Activated CD4-positive, alpha-beta T cell treated with anti-CD3 and anti-CD28 coated beads for 36 hours (primary cell): ENCODE measurements around the gene SETD3. TPM values are rescaled to one million over a fixed set of nuclear protein-coding genes. Genes with fewer than 3 reads are reported as not detected.

Experiments used
- ATAC-seq: fragments of 200-7000 bp; cut with Tn5 transposase; one replicate; pipeline ENCODE4 v1.10.0; 2021; ENCODE audit warnings: mild to moderate bottlenecking, moderate library complexity
- CTCF ChIA-PET: fragments of 350-600 bp; sonication (Branson Sonifier 250); formaldehyde crosslinking; loops from one replicate; lab custom pipeline; 2021; ENCODE audit warnings: antibody characterized with exemption; lab: Charles Lee
- POLR2A ChIA-PET: fragments of 350-600 bp; sonication (Branson Sonifier 250); formaldehyde crosslinking; loops from one replicate; lab custom pipeline; 2021; ENCODE audit warnings: antibody characterized with exemption, inconsistent platforms; lab: Charles Lee
- DNase-seq: peaks from one replicate; pipeline ENCODE4 v3.0.0-alpha.2; 2020
- H3K27ac Mint-ChIP-seq: one replicate; pipeline ENCODE4 v1.8.0; 2021; ENCODE audit warnings: mixed read lengths
- H3K27me3 Mint-ChIP-seq: one replicate; pipeline ENCODE4 v1.8.0; 2021; ENCODE audit warnings: mixed read lengths
- H3K36me3 Mint-ChIP-seq: one replicate; pipeline ENCODE4 v1.8.0; 2021; ENCODE audit warnings: low read depth, mixed read lengths
- H3K4me1 Mint-ChIP-seq: one replicate; pipeline ENCODE4 v1.8.0; 2021; ENCODE audit warnings: mixed read lengths
- H3K4me3 Mint-ChIP-seq: one replicate; pipeline ENCODE4 v1.8.0; 2021; ENCODE audit warnings: mild to moderate bottlenecking, moderate library complexity, mixed read lengths
- H3K9me3 Mint-ChIP-seq: one replicate; pipeline ENCODE4 v1.8.0; 2021; ENCODE audit warnings: low read depth, mixed read lengths
- intact Hi-C, 2 experiments: fragments of 100-400 bp; cut with DNase I in 1 of 2; cut with micrococcal nuclease in 1 of 2; formaldehyde crosslinking; loops; one replicate each; pipeline versions ENCODE4 v1.14.2 to v1.15.1; 2022 to 2024; cut with DNase I, micrococcal nuclease
- total RNA-seq, 2 experiments: library from RNA; stranded (reverse); gene quantifications; one replicate each; pipeline ENCODE4 v1.2.3, GENCODE V29; 2021

Gene SETD3
- total RNA-seq, 2 experiments from 2014 or later: 51.5 to 62.3 TPM

DNA sequence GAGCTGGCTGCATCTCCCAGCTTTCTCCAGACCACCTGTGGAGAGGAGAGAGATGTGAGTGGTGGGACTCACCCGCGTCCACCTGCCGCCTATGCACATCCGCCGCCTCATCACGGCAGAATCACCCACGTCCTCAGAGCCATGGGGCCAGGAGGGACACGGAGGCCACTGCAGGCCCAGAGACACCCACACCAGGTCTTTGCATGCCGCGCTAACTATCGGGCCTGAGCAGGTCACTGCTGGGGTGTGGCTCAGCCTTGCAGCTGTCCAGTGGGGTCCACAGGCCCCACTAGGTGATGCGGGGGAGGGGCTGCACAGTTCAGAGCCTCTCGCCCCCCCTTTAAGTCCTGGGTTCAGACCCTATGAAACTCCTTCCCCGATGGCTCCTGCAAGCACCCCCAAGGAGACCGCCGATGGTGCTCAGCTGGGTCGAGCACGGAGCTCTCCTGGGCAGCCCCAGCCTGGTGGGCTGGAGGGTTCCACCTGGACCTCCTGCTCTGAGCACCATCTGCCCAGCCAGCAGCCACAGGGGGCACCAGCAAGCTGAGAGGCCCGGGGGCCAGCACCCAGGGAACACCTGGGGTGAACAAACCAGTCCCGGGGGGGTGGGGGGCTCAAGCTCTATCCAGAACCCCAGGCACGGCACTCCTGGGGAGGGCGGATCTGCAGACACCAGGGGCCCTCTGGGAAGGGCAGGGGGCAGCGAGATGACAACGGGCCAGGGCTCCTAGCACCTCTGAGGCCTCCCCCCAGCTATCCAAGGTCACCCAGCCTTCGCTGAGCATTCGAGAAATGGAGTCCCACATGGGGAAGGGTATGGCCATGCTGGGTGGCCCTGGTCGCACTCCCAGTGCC, 34.9 kb upstream of the SETD3 start:
- CTCF ChIA-PET: interaction anchor here (0.6 kb wide), 1 partner anchor 86 kb away, joined by 5 read pairs; no protein-coding TSS in a partner anchor

GRCh38 chr14:99514552-99515300, 34.1 kb upstream of the SETD3 start:
- H3K4me3 Mint-ChIP-seq: no peak overlapping the region
- POLR2A ChIA-PET: no interaction called here
- H3K4me1 Mint-ChIP-seq: no peaks in the 10 kb centered on the region
- H3K36me3 Mint-ChIP-seq: no peaks in the 10 kb centered on the region
- CTCF ChIA-PET: no interaction called here
- ATAC-seq: no peak
- H3K9me3 Mint-ChIP-seq: no peaks in the 10 kb centered on the region
- DNase-seq: no peak
- intact Hi-C loops: no loop called here
- H3K27me3 Mint-ChIP-seq: no peaks in the 10 kb centered on the region
- H3K27ac Mint-ChIP-seq: no peak overlapping the region

More for the DNA sequence above, 34.9 kb upstream of the SETD3 start:
- Mint-ChIP-seq H3K9me3 (no peaks in the 10 kb centered on the region), H3K4me1 (no peaks in the 10 kb centered on the region), H3K4me3 (no peak overlapping the region), H3K27me3 (no peaks in the 10 kb centered on the region), H3K36me3 (no peaks in the 10 kb centered on the region), H3K27ac (no peak overlapping the region)
- intact Hi-C loops: no loop called here
- POLR2A ChIA-PET: no interaction called here
- ATAC-seq (no peak), DNase-seq (no peak)

DNA sequence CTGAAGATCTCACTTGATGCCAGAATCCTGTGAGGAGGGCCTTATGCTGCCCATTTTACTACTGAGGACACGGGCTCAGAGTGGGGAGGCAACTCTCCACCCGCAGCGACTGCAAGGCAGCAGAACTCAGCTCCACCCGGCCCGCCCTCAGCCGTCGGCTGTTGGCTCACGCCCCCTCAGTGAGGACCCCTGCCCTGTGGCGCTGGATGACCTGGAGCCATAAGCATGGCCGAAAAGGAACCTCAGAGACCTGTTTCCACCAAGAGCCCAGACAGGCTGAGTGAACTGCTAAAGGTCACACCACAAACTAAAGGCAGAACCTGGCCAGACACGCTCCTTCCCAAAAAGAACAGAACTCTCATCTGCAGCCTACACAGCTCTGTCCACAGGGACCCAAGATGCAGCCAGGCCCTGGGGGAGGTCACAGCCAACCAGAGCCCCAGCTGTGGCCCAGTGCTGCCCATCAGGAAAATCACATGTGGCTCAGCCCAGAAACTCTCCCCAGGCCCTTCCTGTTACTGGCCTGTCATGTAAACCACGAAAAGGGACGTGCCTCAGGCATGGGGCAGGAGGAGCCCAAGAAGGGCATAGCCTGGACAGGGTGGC, 33.4 kb upstream of the SETD3 start:
- Mint-ChIP-seq H3K36me3 (no peaks in the 10 kb centered on the region), H3K27ac (no peak overlapping the region), H3K9me3 (no peaks in the 10 kb centered on the region), H3K4me1 (no peaks in the 10 kb centered on the region), H3K27me3 (no peaks in the 10 kb centered on the region), H3K4me3 (no peak overlapping the region)
- DNase-seq (no peak), ATAC-seq (no peak)
- intact Hi-C loops: no loop called here
- POLR2A ChIA-PET: no interaction called here
- CTCF ChIA-PET: no interaction called here

DNA sequence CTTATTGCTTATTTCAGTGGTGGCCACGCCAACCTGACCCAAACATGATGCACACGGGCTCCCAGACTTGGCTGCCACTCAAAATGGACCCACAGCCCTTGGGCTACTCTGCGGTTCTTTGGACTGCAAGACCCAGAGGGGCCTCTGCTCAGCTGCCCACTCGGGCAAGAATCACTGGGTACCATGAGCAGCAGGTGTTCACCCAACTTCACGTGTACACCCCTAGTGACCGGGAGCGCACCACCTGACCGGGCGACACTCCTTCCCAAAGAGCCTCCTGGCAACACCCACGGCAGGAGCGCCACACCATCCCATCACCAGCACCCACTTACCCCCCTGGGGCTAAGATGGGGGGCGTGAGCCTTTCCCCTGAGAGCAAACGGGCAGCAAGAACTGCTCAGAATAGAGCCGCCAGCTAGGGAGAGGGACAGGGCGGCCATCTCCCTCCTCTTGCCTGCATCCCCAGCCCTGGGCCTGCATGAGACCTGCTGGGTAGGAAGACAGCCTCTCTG, 32.6 kb upstream of the SETD3 start:
- Mint-ChIP-seq H3K36me3 (peaks cover 7% of the 10 kb centered on the region), H3K27me3 (no peaks in the 10 kb centered on the region), H3K9me3 (no peaks in the 10 kb centered on the region), H3K4me3 (no peak overlapping the region), H3K4me1 (no peaks in the 10 kb centered on the region), H3K27ac (no peak overlapping the region)
- intact Hi-C loops: no loop called here
- no peak for ATAC-seq
- POLR2A ChIA-PET: no interaction called here
- CTCF ChIA-PET: no interaction called here
- no peak for DNase-seq

GRCh38 chr14:99512571-99513182, 32.0 kb upstream of the SETD3 start:
- H3K27ac Mint-ChIP-seq: peak overlapping the region; percentile 29
- DNase-seq: no peak
- H3K4me3 Mint-ChIP-seq: no peak overlapping the region
- peaks cover 8% of the 10 kb centered on the region for H3K36me3 Mint-ChIP-seq
- ChIA-PET CTCF (no interaction called here), POLR2A (no interaction called here)
- H3K9me3 Mint-ChIP-seq: no peaks in the 10 kb centered on the region
- intact Hi-C loops: no loop called here
- no peak for ATAC-seq
- no peaks in the 10 kb centered on the region for H3K27me3 Mint-ChIP-seq
- H3K4me1 Mint-ChIP-seq: no peaks in the 10 kb centered on the region

DNA sequence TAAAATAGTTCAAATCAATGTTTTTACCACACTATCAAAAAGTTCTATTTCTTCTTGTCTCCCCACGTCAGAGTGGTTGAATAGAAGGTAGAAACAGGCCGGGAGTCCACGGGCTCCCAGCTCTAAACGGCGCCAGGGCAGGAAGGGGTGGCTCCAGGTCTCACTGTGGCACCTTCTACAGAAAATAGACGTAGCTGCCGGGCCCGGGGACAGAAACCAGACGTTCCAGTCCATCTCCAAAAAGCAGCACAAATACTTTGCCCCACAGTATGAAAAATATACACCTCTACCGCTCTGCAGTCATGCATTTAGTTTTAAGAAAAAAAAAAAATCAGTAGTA, 31.4 kb upstream of the SETD3 start:
- ChIA-PET POLR2A (no interaction called here), CTCF (no interaction called here)
- DNase-seq: no peak
- intact Hi-C loops: no loop called here
- Mint-ChIP-seq H3K4me1 (no peaks in the 10 kb centered on the region), H3K9me3 (no peaks in the 10 kb centered on the region), H3K27me3 (no peaks in the 10 kb centered on the region), H3K4me3 (no peak overlapping the region), H3K36me3 (peaks cover 11% of the 10 kb centered on the region), H3K27ac (peak overlapping the region; percentile 29)
- no peak for ATAC-seq

DNA sequence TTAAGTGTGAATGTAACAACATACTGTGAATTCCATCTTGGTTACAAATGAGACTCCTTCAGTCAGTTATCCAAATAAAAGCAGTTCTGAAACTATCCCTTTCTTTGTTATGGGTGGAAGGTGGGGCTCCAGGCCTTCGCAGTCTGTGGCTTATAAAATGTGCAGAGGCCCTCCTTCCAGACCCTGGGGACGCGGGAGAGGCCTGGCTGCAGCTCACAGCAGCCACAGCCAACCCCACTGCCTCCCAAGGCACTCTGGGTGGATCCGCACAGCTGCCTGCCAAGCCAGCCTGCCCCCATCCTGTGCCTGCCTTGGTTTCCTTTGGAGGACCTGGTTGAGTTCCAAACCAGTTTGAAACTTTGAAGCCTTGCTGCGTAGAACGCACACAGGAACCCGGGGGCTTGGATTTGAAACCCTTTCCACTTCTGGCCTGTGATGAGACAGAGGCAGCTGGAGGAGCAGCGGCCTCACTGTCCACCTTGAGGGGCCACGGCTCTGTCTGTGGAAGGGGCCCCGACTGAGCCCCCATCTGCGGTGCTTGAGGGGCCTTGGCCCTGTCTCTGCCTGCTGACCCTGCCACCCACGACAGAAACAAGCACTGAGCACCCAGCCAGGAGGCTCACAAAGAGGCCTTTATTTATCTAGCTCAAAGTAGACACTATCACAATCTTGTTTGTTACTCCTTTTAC, 30.9 kb upstream of the SETD3 start:
- Mint-ChIP-seq H3K4me3 (no peak overlapping the region), H3K27me3 (no peaks in the 10 kb centered on the region), H3K36me3 (peaks cover 15% of the 10 kb centered on the region), H3K9me3 (no peaks in the 10 kb centered on the region), H3K27ac (no peak overlapping the region), H3K4me1 (no peaks in the 10 kb centered on the region)
- intact Hi-C loops: no loop called here
- ChIA-PET CTCF (no interaction called here), POLR2A (no interaction called here)
- ATAC-seq (no peak), DNase-seq (no peak)

- Mint-ChIP-seq H3K27ac (no peak overlapping the region), H3K27me3 (no peaks in the 10 kb centered on the region), H3K4me1 (no peaks in the 10 kb centered on the region), H3K4me3 (no peak overlapping the region), H3K36me3 (peaks cover 20% of the 10 kb centered on the region), H3K9me3 (no peaks in the 10 kb centered on the region)
- DNase-seq (no peak), ATAC-seq (no peak)
- CTCF ChIA-PET: no interaction called here
- POLR2A ChIA-PET: no interaction called here
- intact Hi-C loops: no loop called here
Measured at GRCh38 chr14:99510556-99511139, 30.0 kb upstream of the SETD3 start.

DNA sequence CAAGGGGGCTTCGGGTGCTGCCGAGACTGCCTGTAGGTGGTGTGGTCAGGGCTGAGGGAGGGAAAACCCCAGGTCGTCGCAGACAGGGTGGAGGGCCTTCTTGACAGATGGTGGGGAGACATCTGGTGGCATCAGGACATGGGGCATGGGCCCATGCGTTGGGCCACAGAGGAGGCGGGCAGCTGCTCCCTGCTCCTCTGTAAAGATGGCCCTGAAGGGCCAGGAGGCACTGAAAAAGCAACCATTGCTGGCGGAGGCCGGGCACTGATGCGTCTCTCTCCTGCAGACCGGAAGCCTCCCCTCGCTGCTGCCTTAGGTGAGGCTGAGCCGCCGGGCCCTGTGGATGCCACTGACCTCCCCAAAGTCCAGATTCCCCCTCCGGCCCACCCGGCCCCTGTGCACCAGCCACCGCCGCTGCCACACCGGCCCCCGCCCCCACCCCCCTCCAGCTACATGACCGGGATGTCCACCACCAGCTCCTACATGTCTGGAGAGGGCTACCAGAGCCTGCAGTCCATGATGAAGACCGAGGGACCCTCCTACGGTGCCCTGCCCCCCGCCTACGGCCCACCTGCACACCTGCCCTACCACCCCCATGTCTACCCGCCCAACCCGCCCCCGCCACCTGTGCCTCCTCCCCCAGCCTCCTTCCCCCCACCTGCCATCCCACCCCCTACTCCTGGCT, 29.4 kb upstream of the SETD3 start:
- Mint-ChIP-seq H3K4me3 (no peak overlapping the region), H3K9me3 (no peaks in the 10 kb centered on the region), H3K27ac (no peak overlapping the region), H3K36me3 (peaks cover 22% of the 10 kb centered on the region), H3K27me3 (no peaks in the 10 kb centered on the region), H3K4me1 (no peaks in the 10 kb centered on the region)
- DNase-seq: no peak
- ChIA-PET CTCF (interaction anchor here (0.5 kb wide), 1 partner anchor 56 kb away, joined by 3 read pairs; no protein-coding TSS in a partner anchor), POLR2A (no interaction called here)
- no peak for ATAC-seq
- intact Hi-C loops: no loop called here

DNA sequence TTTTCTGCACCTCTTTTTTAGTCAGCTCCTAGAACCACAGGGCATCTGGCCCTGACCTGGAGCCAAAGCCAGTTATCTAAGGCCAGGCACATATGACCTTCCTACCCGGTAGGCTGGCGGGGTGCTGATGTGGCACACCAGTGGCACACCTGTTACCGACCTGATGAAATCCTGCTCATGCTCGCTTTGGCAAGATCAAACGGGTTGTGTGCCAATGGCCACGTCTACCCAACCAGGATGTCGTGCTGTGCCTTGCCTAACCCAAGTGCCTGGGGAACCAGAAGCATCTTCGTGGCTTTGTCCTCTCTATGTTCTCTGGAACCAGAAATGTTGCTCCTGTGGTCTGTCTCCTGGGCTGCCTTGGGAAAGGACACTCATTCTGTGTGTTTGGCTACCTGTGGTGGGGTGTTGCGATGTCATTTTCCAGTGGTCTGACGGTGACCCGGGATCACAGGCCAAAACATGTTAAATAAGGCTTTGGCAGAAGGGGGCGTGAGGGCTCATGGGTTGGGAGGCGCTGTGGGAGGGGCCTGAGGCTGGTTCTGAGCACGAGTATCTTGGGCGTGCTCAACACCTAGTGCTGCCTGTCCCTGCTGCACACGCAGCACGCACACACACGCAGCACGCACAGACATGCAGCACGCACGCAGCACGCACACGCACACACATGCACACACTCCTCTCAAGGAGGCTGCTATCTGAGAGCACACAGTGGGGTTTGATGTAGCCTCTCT, 28.4 kb upstream of the SETD3 start:
- Mint-ChIP-seq H3K27ac (no peak overlapping the region), H3K9me3 (no peaks in the 10 kb centered on the region), H3K4me3 (no peak overlapping the region), H3K36me3 (peaks cover 30% of the 10 kb centered on the region), H3K27me3 (no peaks in the 10 kb centered on the region), H3K4me1 (no peaks in the 10 kb centered on the region)
- no peak for ATAC-seq
- DNase-seq: no peak
- ChIA-PET CTCF (no interaction called here), POLR2A (no interaction called here)
- intact Hi-C loops: no loop called here
